K562 (cell line): Measurements from ENCODE around the gene PDGFA. TPM values are rescaled to one million over a fixed set of nuclear protein-coding genes. Genes with fewer than 3 reads are reported as not detected.

Experiments
- ATAC-seq: fragments of 200-7000 bp; cut with Tn5 transposase; 3 replicates; pipeline ENCODE4 v1.9.1; 2020; ENCODE audit warnings: moderate library complexity
- BruUV-seq: library from RNA; stranded (reverse); fragments of 400-500 nt; replicated peaks from 2 replicates; lab custom pipeline; 2021; lab: Mats Ljungman, UMichigan
- CTCF ChIA-PET: fragments of 300-600 bp; formaldehyde crosslinking; extraction: SDS; loops from one replicate; lab custom pipeline; 2021; ENCODE audit warnings: low intra/inter-chr PET ratio; lab: Yijun Ruan, JAX
- POLR2A ChIA-PET: fragments of 300-600, 350-650 bp; sonication (Branson Sonifier 250); formaldehyde crosslinking; extraction: SDS; loops from one replicate; lab custom pipeline; 2021; ENCODE audit warnings: antibody characterized with exemption, inconsistent platforms; lab: Yijun Ruan, JAX
- DNase-seq, 4 experiments: peaks; one replicate each; pipeline versions ENCODE4 v3.0.0 to v3.0.0-alpha.2; 2011 to 2018; ENCODE audit warnings: low spot score in 3 of 4, mixed read lengths in 3 of 4; ENCODE audit errors: extremely low read depth in 1 of 4
- FAIRE-seq: peaks from 2 replicates; lab custom pipeline; 2011; peaks lifted over from hg19 to GRCh38; lab: Jason Lieb, UNC
- H2AFZ ChIP-seq: 2 replicates; pipeline ENCODE4 v1.6.0; 2011; ENCODE audit warnings: low read depth, low read length, control low read depth, inconsistent platforms
- H3K27ac ChIP-seq: fragments of 200-600 bp; 3 replicates; pipeline ENCODE4 v1.8.0; 2011; ENCODE audit warnings: low read depth, mild to moderate bottlenecking, control low read depth, inconsistent platforms, low read length, moderate library complexity, mixed read lengths; ENCODE audit errors: extremely low read depth
- H3K27me3 ChIP-seq, 2 experiments: fragments of 300-600 bp in 1 of 2; 2 replicates in 1 of 2; 3 replicates in 1 of 2; pipeline versions ENCODE4 v1.6.0 to v1.8.0; 2011; ENCODE audit warnings: inconsistent platforms in 2 of 2, low read length in 2 of 2, mild to moderate bottlenecking in 1 of 2, mixed read lengths in 1 of 2, moderate library complexity in 1 of 2; ENCODE audit not compliant: control insufficient read depth in 2 of 2, insufficient read depth in 2 of 2
- H3K36me3 ChIP-seq: fragments of 300-600 bp; 3 replicates; pipeline ENCODE4 v1.8.0; 2011; ENCODE audit warnings: mild to moderate bottlenecking, low read length, inconsistent platforms; ENCODE audit not compliant: control insufficient read depth, insufficient read depth
- H3K4me1 ChIP-seq, 2 experiments: fragments of 200-600 bp in 1 of 2; replicated peaks in 1 of 2; 2 replicates in 1 of 2; 3 replicates in 1 of 2; pipeline versions ENCODE4 v1.5.1 to v1.8.0; 2011; ENCODE audit warnings: inconsistent platforms in 2 of 2, low read length in 2 of 2, mild to moderate bottlenecking in 1 of 2, mixed read lengths in 1 of 2, moderate library complexity in 1 of 2; ENCODE audit not compliant: control insufficient read depth in 2 of 2, insufficient read depth in 2 of 2
- H3K4me2 ChIP-seq: 2 replicates; pipeline ENCODE4 v1.6.1; 2011; ENCODE audit warnings: low read length, control low read depth, inconsistent platforms, mixed read lengths; ENCODE audit not compliant: insufficient read depth
- H3K4me3 ChIP-seq: fragments of 200-600 bp; sonication (generic), shearing (Covaris generic); 2 replicates; pipeline ENCODE4 v1.5.1; 2016; ENCODE audit warnings: control low read depth, inconsistent platforms
- H3K79me2 ChIP-seq: fragments of 200-600 bp; 3 replicates; pipeline ENCODE4 v1.8.0; 2011; ENCODE audit warnings: low read length, inconsistent platforms; ENCODE audit not compliant: control insufficient read depth, insufficient read depth
- H3K9ac ChIP-seq, 2 experiments: 2 replicates each; pipeline versions ENCODE4 v1.6.0 to v1.6.1; 2011; ENCODE audit warnings: low read depth in 2 of 2, low read length in 2 of 2, control low read depth in 1 of 2, inconsistent platforms in 1 of 2, mild to moderate bottlenecking in 1 of 2, mixed read lengths in 1 of 2; ENCODE audit not compliant: insufficient read depth in 1 of 2
- H3K9me1 ChIP-seq: one replicate; pipeline ENCODE4 v1.6.0; 2011; ENCODE audit warnings: inconsistent platforms, mild to moderate bottlenecking, low read length, moderate library complexity; ENCODE audit not compliant: control insufficient read depth, insufficient read depth
- H3K9me3 ChIP-seq: replicated peaks from 2 replicates; pipeline ENCODE4 v1.5.1; 2011; ENCODE audit warnings: low read depth, low read length, inconsistent platforms; ENCODE audit not compliant: control insufficient read depth, insufficient read depth
- H4K20me1 ChIP-seq: replicated peaks from 2 replicates; pipeline ENCODE4 v1.6.1; 2011; ENCODE audit warnings: low read length, inconsistent platforms, mixed read lengths; ENCODE audit not compliant: control insufficient read depth, insufficient read depth
- CCAR2 ChIP-seq: fragments of 200-400 bp; formaldehyde crosslinking; IDR thresholded peaks from 2 replicates; pipeline ENCODE4 v1.6.1; 2017; ENCODE audit warnings: mild to moderate bottlenecking, low read depth, low read length
- E2F3 ChIP-seq: fragments of 250-450 bp; sonication (Bioruptor Pico); IDR thresholded peaks from 2 replicates; pipeline ENCODE4 v1.4.0; 2020; ENCODE audit warnings: mild to moderate bottlenecking
- ELF2 ChIP-seq: fragments of 250-450 bp; sonication (Bioruptor Pico); IDR thresholded peaks from 2 replicates; pipeline ENCODE4 v1.5.0; 2021; ENCODE audit warnings: mild to moderate bottlenecking
- EP300 ChIP-seq: IDR thresholded peaks from 2 replicates; pipeline ENCODE4 v1.6.1; 2012; ENCODE audit warnings: low read length, improper control_type of control experiment
- EP400 ChIP-seq: fragments of 450-650 bp; IDR thresholded peaks from 2 replicates; pipeline ENCODE4 v1.6.1; 2017; ENCODE audit warnings: antibody characterized with exemption, mild to moderate bottlenecking, moderate library complexity
- FOSL1 ChIP-seq: fragments of 200-800 bp; sonication (Bioruptor generic); conservative IDR thresholded peaks from 2 replicates; pipeline ENCODE4 v1.6.1; 2016; ENCODE audit warnings: missing genetic modification characterization, missing compliant biosample characterization
- GABPB1 ChIP-seq: sonication (generic); formaldehyde crosslinking; IDR thresholded peaks from 2 replicates; pipeline ENCODE4 v1.8.0; 2022; ENCODE audit warnings: mild to moderate bottlenecking, missing genetic modification reagents
- GTF2E2 ChIP-seq: fragments of 200-800 bp; sonication (Bioruptor generic); IDR thresholded peaks from 2 replicates; pipeline ENCODE4 v1.6.1; 2016; ENCODE audit warnings: missing genetic modification characterization, missing compliant biosample characterization
- HDAC3 ChIP-seq: fragments of 450-650 bp; IDR thresholded peaks from 2 replicates; pipeline ENCODE4 v1.6.1; 2018; ENCODE audit warnings: borderline replicate concordance, mild to moderate bottlenecking, moderate library complexity; ENCODE audit not compliant: partially characterized antibody
- HMGN3 ChIP-seq: IDR thresholded peaks from 2 replicates; pipeline ENCODE4 v1.6.1; 2011; ENCODE audit warnings: borderline replicate concordance, low read depth, mild to moderate bottlenecking, mixed read lengths, low read length; ENCODE audit not compliant: insufficient read length; ENCODE audit errors: extremely low read depth
- HNRNPLL ChIP-seq: fragments of 200-400 bp; formaldehyde crosslinking; IDR thresholded peaks from 2 replicates; pipeline ENCODE4 v1.6.1; 2017; ENCODE audit warnings: low read length, low read depth, mild to moderate bottlenecking; ENCODE audit not compliant: poor library complexity, severe bottlenecking
- KDM2B ChIP-seq: fragments of 250-450 bp; sonication (Bioruptor Pico); IDR thresholded peaks from 2 replicates; pipeline ENCODE4 v1.8.0; 2021; ENCODE audit warnings: mild to moderate bottlenecking, moderate library complexity
- MEF2A ChIP-seq: IDR thresholded peaks from 2 replicates; pipeline ENCODE4 v1.6.1; 2011; ENCODE audit warnings: low read depth, mild to moderate bottlenecking, low read length, moderate library complexity; ENCODE audit not compliant: control insufficient read depth
- NUFIP1 ChIP-seq: fragments of 450-650 bp; IDR thresholded peaks from 2 replicates; pipeline ENCODE4 v1.6.1; 2018; ENCODE audit not compliant: partially characterized antibody
- POLR2B ChIP-seq: fragments of 450-650 bp; IDR thresholded peaks from 2 replicates; pipeline ENCODE4 v1.6.1; 2018; ENCODE audit warnings: low read depth; ENCODE audit not compliant: partially characterized antibody
- RBM25 ChIP-seq: fragments of 200-400 bp; formaldehyde crosslinking; IDR thresholded peaks from 2 replicates; pipeline ENCODE4 v1.6.1; 2018; ENCODE audit warnings: low read length, low read depth, moderate library complexity; ENCODE audit not compliant: severe bottlenecking
- SRSF3 ChIP-seq: fragments of 200-400 bp; formaldehyde crosslinking; IDR thresholded peaks from 2 replicates; pipeline ENCODE4 v1.6.1; 2016; ENCODE audit warnings: mild to moderate bottlenecking, low read length, moderate library complexity; ENCODE audit not compliant: insufficient read depth
- THRB ChIP-seq: fragments of 450-650 bp; formaldehyde crosslinking; conservative IDR thresholded peaks from 2 replicates; pipeline ENCODE4 v1.4.0; 2022; ENCODE audit warnings: mild to moderate bottlenecking, missing genetic modification characterization
- TRIM24 ChIP-seq, 2 experiments: fragments of 450-650 bp; IDR thresholded peaks; 2 replicates each; pipeline ENCODE4 v1.6.1; 2016
- ZFP1 ChIP-seq: fragments of 450-650 bp; formaldehyde crosslinking; IDR thresholded peaks from 2 replicates; pipeline ENCODE4 v1.4.0; 2020; ENCODE audit warnings: mild to moderate bottlenecking, mixed read lengths
- ZNF24 ChIP-seq: fragments of 450-650 bp; IDR thresholded peaks from 2 replicates; pipeline ENCODE4 v1.6.1; 2016
- WGBS: fragments of 100-300 bp; shearing (Covaris generic); methylation state at CpG from one replicate; pipeline ENCODE4 v1.1.6; 2016; ENCODE audit warnings: low coverage, mixed read lengths; ENCODE audit not compliant: insufficient coverage; ENCODE audit errors: missing lambda C conversion rate; 5-methylcytosine and 5-hydroxymethylcytosine counted together
- in situ Hi-C: fragments of 300-500 bp; cut with MboI; formaldehyde crosslinking; loops from 4 replicates; pipeline ENCODE4 v1.15.0; 2018; ENCODE audit warnings: inconsistent platforms, mixed read lengths
- intact Hi-C: fragments of 100-400 bp; cut with micrococcal nuclease; formaldehyde crosslinking; loops from 2 replicates; pipeline ENCODE4 v1.14.2; 2022
- polyA plus RNA-seq, 8 experiments: library from polyadenylated mRNA; depleted of rRNA in 4 of 8; stranded (reverse) in 5 of 8; unstranded in 3 of 8; fragments of >200 nt; fragmentation: Nextera tagmentation in 2 of 8; fragmentation: Illumina TruSeq in 1 of 8; extraction: Ambion mirVana in 2 of 8; extraction: Trizol in 1 of 8; gene quantifications; 2 replicates each; pipeline versions ENCODE4 v1.2.1 to v1.2.3, GENCODE V29; 2011 to 2014; ENCODE audit warnings: inconsistent platforms in 1 of 8, missing spikeins in 1 of 8
- total RNA-seq, 7 experiments: library from RNA; depleted of rRNA in 6 of 7; stranded (reverse); fragments of >200 nt in 6 of 7; fragmentation: Illumina TruSeq in 2 of 7; extraction: Trizol in 2 of 7; gene quantifications; 2 replicates each; pipeline versions ENCODE4 v1.2.1 to v1.2.3, GENCODE V29; 2011 to 2021; ENCODE audit warnings: low replicate concordance in 1 of 7

The PDGFA gene
- total and polyA plus RNA-seq, 9 of the 15 experiments (the other 6 are each of a cell fraction or from before 2014, with no cell fraction given), result 2.5 to 10.2 (median 4.6) TPM

- TF ChIP-seq EP400 (no peak), E2F3 (CRISPR knock-in tag) (no peak), RBM25 (no peak), HDAC3 (no peak), GABPB1 (CRISPR knock-in tag) (no peak), ELF2 (no peak)
Observed at GRCh38 chr7:522951-523314, 3.3 kb upstream of the PDGFA start (continued).

GRCh38 chr7:522071-522950, 2.7 kb upstream of the PDGFA start:
- Histone ChIP-seq H4K20me1 (no peaks in the 10 kb centered on the region), H3K4me1 (peaks cover 9 to 65% of the 10 kb centered on the region in 2 experiments), H3K79me2 (peaks cover 7% of the 10 kb centered on the region; the same call in 1 of the 3 replicates), H3K4me2 (peak overlapping the region; percentile 32), H3K9me1 (no peaks in the 10 kb centered on the region), H2AFZ (peak overlapping the region; percentile 74), H3K27me3 (peaks cover 0 to 12% of the 10 kb centered on the region in 2 experiments; a peak in 2 of 5 replicates), H3K27ac (peak overlapping the region; percentile 17; the same call in 1 of the 3 replicates), H3K9ac (peak overlapping the region in 1 of 2 experiments; percentile 87; a peak in 2 of 4 replicates), H3K9me3 (no peaks in the 10 kb centered on the region), H3K4me3 (peak overlapping the region; percentile 26), H3K36me3 (no peaks in the 10 kb centered on the region)
- ATAC-seq (peak; percentile 76), DNase-seq (peak; percentile 66 to 87 (median 74)), FAIRE-seq (peak; percentile 94)
- ChIA-PET CTCF (no interaction called here), POLR2A (interaction anchor here (0.7 kb wide), 1 partner anchor 328 kb away, joined by 3 read pairs; no protein-coding TSS in a partner anchor)
- 5% methylated on average over 41 of the region's 91 CpGs for WGBS
- in situ Hi-C loops (loop anchor here (5.0 kb wide), 1 partner anchor 190 kb away; no protein-coding TSS in a partner anchor), intact Hi-C loops (loop anchor here (5.0 kb wide), 1 partner anchor 80 kb away; no protein-coding TSS in a partner anchor)
- no TSS peak for BruUV-seq
- TF ChIP-seq EP300 (peak; percentile 47; the same call in 1 of the 2 replicates), HNRNPLL (peak; percentile 22), THRB (CRISPR knock-in tag) (0 out of 2 replicates have a peak, but pooled peaks have one; percentile 29), ZNF24 (no peak), TRIM24 (IDR thresholded peaks at IDR 0.05) (peak in 1 of 2 experiments; percentile 51; a peak in 1 of 4 replicates), POLR2B (no peak), CCAR2 (no peak), NUFIP1 (no peak), GTF2E2 (tag) (0 out of 2 replicates have a peak, but pooled peaks have one; percentile 32), KDM2B (0 out of 2 replicates have a peak, but pooled peaks have one; percentile 36), FOSL1 (tag) (0 out of 2 replicates have a peak, but pooled peaks have one; percentile 20), ZFP1 (no peak), SRSF3 (no peak), MEF2A (peak; percentile 88), HMGN3 (peak; percentile 40)
